Measurements from ENCODE around the gene LRRC30.

LRRC30 gene

GRCh38 chr18:7242926-7243325 lies 12.0 kb downstream of the LRRC30 start:
- DNase-seq, result no peak

- no peak for DNase-seq
These were observed 18.0 kb downstream of the LRRC30 start for GRCh38 chr18:7248877-7249276.

GRCh38 chr18:7254163-7254562 lies 23.3 kb downstream of the LRRC30 start:
- no peak for DNase-seq

GRCh38 chr18:7255054-7255453 lies 24.2 kb downstream of the LRRC30 start:
- DNase-seq, result no peak

GRCh38 chr18:7255643-7256042 lies 24.8 kb downstream of the LRRC30 start:
- no peak for DNase-seq

GRCh38 chr18:7256618-7257425 lies 25.9 kb downstream of the LRRC30 start:
- no peak for DNase-seq

- DNase-seq, result no peak
These were observed 26.5 kb downstream of the LRRC30 start for GRCh38 chr18:7257426-7257740.

GRCh38 chr18:7259475-7259874 lies 28.6 kb downstream of the LRRC30 start:
- no peak for DNase-seq

- no peak for DNase-seq
These were observed 30.3 kb downstream of the LRRC30 start for GRCh38 chr18:7261199-7261598.

GRCh38 chr18:7267973-7268372 lies 37.1 kb downstream of the LRRC30 start:
- no peak for DNase-seq

GRCh38 chr18:7269942-7270341 lies 39.1 kb downstream of the LRRC30 start:
- no peak for DNase-seq

- peak; percentile 74 for DNase-seq
These were observed 41.6 kb downstream of the LRRC30 start for GRCh38 chr18:7272311-7273049.

- peak; percentile 96 for DNase-seq
These were observed 42.5 kb downstream of the LRRC30 start for GRCh38 chr18:7273301-7273921.

- no peak for DNase-seq
These were observed 50.7 kb downstream of the LRRC30 start for GRCh38 chr18:7281579-7281978.

Measured in inflammatory macrophage treated with lipopolysaccharide for 4 hours (primary cell).